Right lobe of liver (tissue), 4 donors: ENCODE results near the gene PRM1.

Source experiments
- POLR2A ChIP-seq: fragments of 450-650 bp; IDR thresholded peaks from one replicate; pipeline ENCODE4 v1.6.1; 2017; ENCODE audit warnings: antibody characterized with exemption, mild to moderate bottlenecking
- TF ChIP-seq, protein P1 (sequence below), 4 donors: fragments of 200-600 bp in 3 of 4; fragments of 450-650 bp in 1 of 4; IDR thresholded peaks; one replicate each; pipeline versions ENCODE4 v1.5.1 to v1.8.0; 2016 to 2022; ENCODE audit warnings: antibody characterized with exemption in 4 of 4, mild to moderate bottlenecking in 2 of 4
- donor health status: DM: no; HTN: no; CAD: no.
- donor health status: DM: no; HTN: no; CAD: no.
- donor health status: DM: no; HTN: yes; CAD: no.

DNA sequence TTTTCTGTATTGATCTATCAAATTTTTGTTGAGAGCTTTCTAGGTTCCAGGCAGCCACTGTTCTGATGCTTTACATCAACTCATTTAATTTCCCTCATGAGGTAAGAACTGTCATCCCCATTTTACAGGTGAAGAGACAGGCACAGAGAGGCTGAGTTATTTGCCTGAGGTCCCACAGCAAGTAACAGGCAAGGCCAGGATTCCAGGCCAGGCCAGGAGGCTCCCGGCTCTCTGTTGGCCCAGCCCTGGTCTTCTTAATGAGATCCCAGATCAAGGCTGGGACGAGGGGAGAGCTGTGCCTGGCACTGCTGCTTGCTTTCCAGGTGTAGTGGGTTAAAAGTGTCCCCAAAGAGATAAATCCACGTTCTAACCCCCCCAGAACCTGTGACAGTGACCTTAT is 41.7 kb upstream of the PRM1 start:
- TF ChIP-seq, protein P1, sequence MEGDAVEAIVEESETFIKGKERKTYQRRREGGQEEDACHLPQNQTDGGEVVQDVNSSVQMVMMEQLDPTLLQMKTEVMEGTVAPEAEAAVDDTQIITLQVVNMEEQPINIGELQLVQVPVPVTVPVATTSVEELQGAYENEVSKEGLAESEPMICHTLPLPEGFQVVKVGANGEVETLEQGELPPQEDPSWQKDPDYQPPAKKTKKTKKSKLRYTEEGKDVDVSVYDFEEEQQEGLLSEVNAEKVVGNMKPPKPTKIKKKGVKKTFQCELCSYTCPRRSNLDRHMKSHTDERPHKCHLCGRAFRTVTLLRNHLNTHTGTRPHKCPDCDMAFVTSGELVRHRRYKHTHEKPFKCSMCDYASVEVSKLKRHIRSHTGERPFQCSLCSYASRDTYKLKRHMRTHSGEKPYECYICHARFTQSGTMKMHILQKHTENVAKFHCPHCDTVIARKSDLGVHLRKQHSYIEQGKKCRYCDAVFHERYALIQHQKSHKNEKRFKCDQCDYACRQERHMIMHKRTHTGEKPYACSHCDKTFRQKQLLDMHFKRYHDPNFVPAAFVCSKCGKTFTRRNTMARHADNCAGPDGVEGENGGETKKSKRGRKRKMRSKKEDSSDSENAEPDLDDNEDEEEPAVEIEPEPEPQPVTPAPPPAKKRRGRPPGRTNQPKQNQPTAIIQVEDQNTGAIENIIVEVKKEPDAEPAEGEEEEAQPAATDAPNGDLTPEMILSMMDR (IDR thresholded peaks at IDR 0.05) = no peak
- no peak for TF ChIP-seq POLR2A
